PC-9 (cell line): ENCODE data around the gene SLC7A14. TPM values are rescaled to one million over a fixed set of nuclear protein-coding genes. Genes with fewer than 3 reads are reported as not detected.

Experiments
- BruUV-seq: library from RNA; stranded (reverse); fragments of 400-500 nt; replicated peaks from 2 replicates; lab custom pipeline; 2021; lab: Mats Ljungman, UMichigan
- CTCF ChIA-PET: fragments of 300-600 bp; sonication (Branson Sonifier 250); formaldehyde crosslinking; loops from one replicate; lab custom pipeline; 2022; ENCODE audit warnings: antibody characterized with exemption; lab: Charles Lee
- POLR2A ChIA-PET: fragments of 300-600 bp; sonication (Branson Sonifier 250); formaldehyde crosslinking; loops from one replicate; lab custom pipeline; 2022; ENCODE audit warnings: antibody characterized with exemption; ENCODE audit not compliant: unreplicated experiment; lab: Charles Lee
- DNase-seq, 2 experiments: peaks; one replicate each; pipeline versions ENCODE4 v3.0.0 to v3.0.0-alpha.2; 2015 to 2022; ENCODE audit warnings: mixed read lengths in 1 of 2
- H2AFZ ChIP-seq: fragments of 200-600 bp; sonication (generic); 2 replicates; pipeline ENCODE4 v1.8.1; 2017; ENCODE audit warnings: antibody characterized with exemption
- H3F3A ChIP-seq: fragments of 200-600 bp; sonication (generic); 2 replicates; pipeline ENCODE4 v1.8.1; 2017; ENCODE audit warnings: antibody characterized with exemption, mild to moderate bottlenecking, low read depth; ENCODE audit not compliant: insufficient read depth
- H3K27ac ChIP-seq: fragments of 200-600 bp; sonication (generic); 2 replicates; pipeline ENCODE4 v1.6.1; 2016; ENCODE audit warnings: mixed run types
- H3K27me3 ChIP-seq: fragments of 200-600 bp; sonication (generic); 2 replicates; pipeline ENCODE4 v1.6.1; 2016; ENCODE audit warnings: low read depth, mixed run types; ENCODE audit not compliant: insufficient read depth
- H3K36me3 ChIP-seq: fragments of 200-600 bp; sonication (generic); 2 replicates; pipeline ENCODE4 v1.6.1; 2016; ENCODE audit warnings: low read depth, mixed run types
- H3K4me1 ChIP-seq: fragments of 200-600 bp; sonication (generic); replicated peaks from 2 replicates; pipeline ENCODE4 v1.6.1; 2016; ENCODE audit warnings: mixed run types; ENCODE audit not compliant: insufficient read depth
- H3K4me2 ChIP-seq: fragments of 200-600 bp; sonication (generic); 2 replicates; pipeline ENCODE4 v1.6.1; 2017; ENCODE audit warnings: mixed run types
- H3K4me3 ChIP-seq: fragments of 200-600 bp; sonication (generic); 2 replicates; pipeline ENCODE4 v1.6.1; 2016; ENCODE audit warnings: mixed run types
- H3K79me2 ChIP-seq: fragments of 200-600 bp; sonication (generic); 2 replicates; pipeline ENCODE4 v1.6.1; 2017; ENCODE audit warnings: low read depth, mixed run types
- H3K9me2 ChIP-seq: fragments of 200-600 bp; sonication (generic); 2 replicates; pipeline ENCODE4 v1.8.1; 2017; ENCODE audit warnings: mild to moderate bottlenecking; ENCODE audit not compliant: insufficient read depth
- H3K9me3 ChIP-seq: fragments of 200-600 bp; sonication (generic); 2 replicates; pipeline ENCODE4 v1.8.1; 2016; ENCODE audit warnings: low read depth; ENCODE audit not compliant: insufficient read depth
- H4K20me1 ChIP-seq: fragments of 200-600 bp; sonication (generic); 2 replicates; pipeline ENCODE4 v1.8.1; 2017; ENCODE audit not compliant: insufficient read depth
- EZH2 ChIP-seq: fragments of 200-600 bp; sonication (generic); IDR thresholded peaks from 2 replicates; pipeline ENCODE4 v1.8.0; 2017; ENCODE audit warnings: antibody characterized with exemption, low read depth
- intact Hi-C: fragments of 100-400 bp; cut with micrococcal nuclease; formaldehyde crosslinking; loops from one replicate; pipeline ENCODE4 v1.10.0; 2022; ENCODE audit not compliant: unreplicated experiment
- total RNA-seq: library from RNA; stranded (reverse); gene quantifications from 2 replicates; pipeline ENCODE4 v1.2.3, GENCODE V29; 2021
- TF ChIP-seq, protein P1 (sequence below): fragments of 200-600 bp; sonication (generic); conservative IDR thresholded peaks from 2 replicates; pipeline ENCODE4 v1.6.1; 2017; ENCODE audit warnings: mixed run types, antibody characterized with exemption, mild to moderate bottlenecking, moderate library complexity

SLC7A14 gene
- total RNA-seq, 1 experiment from 2014 or later: not detected

DNA sequence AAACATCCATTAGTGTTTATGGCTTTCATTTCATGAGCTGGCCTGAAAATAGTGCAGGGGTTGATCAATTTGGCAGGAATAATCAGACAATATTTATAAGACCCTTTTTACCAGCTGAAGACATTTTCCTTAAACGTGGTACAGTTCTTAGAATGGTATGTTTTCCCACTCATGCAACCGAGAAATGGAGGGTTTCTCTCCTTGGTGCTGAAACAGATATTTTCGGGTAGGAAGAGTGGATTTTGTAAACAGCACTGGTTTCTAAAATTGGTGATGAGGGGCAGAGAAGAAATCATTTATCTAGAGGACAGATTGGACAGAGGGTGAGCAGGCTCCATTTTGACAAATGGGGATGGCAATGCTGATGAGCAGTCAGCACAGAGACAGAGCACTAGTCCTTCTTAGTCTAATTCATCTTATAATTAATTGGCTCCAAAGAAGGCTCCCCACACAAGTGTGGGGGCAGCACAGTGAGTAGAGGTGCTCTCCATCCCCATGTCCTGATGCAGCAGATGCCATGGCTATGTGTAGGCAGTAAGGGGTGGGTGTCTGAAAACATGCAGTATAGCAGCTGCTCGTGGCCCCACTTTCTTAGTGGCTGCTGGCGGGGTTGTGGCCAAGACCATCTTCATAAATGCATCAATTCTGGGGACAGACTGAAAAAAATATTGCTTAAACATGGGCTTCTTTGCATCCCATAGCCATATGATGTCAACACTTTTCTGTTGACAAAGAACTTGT lies 18.1 kb upstream of the SLC7A14 start:
- no peak for DNase-seq
- Histone ChIP-seq H3F3A (no peaks in the 10 kb centered on the region), H4K20me1 (no peaks in the 10 kb centered on the region), H3K4me3 (no peak overlapping the region), H3K27me3 (no peaks in the 10 kb centered on the region), H2AFZ (no peak overlapping the region), H3K36me3 (no peaks in the 10 kb centered on the region), H3K9me3 (no peaks in the 10 kb centered on the region), H3K4me1 (no peaks in the 10 kb centered on the region), H3K4me2 (no peak overlapping the region), H3K9me2 (no peaks in the 10 kb centered on the region), H3K27ac (no peak overlapping the region), H3K79me2 (no peaks in the 10 kb centered on the region)
- no TSS peak for BruUV-seq
- ChIA-PET CTCF (no interaction called here), POLR2A (interaction anchor here (0.6 kb wide), 1 partner anchor 75 kb away, joined by 3 read pairs; no protein-coding TSS in a partner anchor)
- intact Hi-C loops: loop anchor here (10.0 kb wide), 1 partner anchor 189 kb away; the partner anchor contains the start of gene CLDN11
- no peak for TF ChIP-seq EZH2
- TF ChIP-seq, protein P1, sequence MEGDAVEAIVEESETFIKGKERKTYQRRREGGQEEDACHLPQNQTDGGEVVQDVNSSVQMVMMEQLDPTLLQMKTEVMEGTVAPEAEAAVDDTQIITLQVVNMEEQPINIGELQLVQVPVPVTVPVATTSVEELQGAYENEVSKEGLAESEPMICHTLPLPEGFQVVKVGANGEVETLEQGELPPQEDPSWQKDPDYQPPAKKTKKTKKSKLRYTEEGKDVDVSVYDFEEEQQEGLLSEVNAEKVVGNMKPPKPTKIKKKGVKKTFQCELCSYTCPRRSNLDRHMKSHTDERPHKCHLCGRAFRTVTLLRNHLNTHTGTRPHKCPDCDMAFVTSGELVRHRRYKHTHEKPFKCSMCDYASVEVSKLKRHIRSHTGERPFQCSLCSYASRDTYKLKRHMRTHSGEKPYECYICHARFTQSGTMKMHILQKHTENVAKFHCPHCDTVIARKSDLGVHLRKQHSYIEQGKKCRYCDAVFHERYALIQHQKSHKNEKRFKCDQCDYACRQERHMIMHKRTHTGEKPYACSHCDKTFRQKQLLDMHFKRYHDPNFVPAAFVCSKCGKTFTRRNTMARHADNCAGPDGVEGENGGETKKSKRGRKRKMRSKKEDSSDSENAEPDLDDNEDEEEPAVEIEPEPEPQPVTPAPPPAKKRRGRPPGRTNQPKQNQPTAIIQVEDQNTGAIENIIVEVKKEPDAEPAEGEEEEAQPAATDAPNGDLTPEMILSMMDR: no peak

DNA sequence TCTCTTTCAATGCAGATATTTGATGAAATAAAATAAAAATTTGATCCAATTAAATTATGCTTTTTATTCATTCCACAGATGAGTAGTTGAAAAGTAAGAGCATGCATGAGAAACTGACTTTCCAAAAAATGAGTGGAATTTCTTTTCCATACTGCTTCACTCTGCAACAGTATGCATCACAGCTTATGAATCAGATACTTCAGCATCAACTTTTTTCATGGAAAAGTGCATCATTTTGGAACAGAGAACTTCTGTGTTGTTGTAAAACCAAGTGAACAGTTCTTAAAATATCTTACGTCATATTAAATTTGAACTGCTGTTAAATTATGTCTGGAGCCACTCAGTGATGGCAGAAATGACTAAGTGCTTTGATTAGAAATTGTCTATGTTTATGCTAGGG lies 16.7 kb upstream of the SLC7A14 start:
- H3K36me3 ChIP-seq: no peaks in the 10 kb centered on the region
- H3K79me2 ChIP-seq: no peaks in the 10 kb centered on the region
- POLR2A ChIA-PET: no interaction called here

DNA sequence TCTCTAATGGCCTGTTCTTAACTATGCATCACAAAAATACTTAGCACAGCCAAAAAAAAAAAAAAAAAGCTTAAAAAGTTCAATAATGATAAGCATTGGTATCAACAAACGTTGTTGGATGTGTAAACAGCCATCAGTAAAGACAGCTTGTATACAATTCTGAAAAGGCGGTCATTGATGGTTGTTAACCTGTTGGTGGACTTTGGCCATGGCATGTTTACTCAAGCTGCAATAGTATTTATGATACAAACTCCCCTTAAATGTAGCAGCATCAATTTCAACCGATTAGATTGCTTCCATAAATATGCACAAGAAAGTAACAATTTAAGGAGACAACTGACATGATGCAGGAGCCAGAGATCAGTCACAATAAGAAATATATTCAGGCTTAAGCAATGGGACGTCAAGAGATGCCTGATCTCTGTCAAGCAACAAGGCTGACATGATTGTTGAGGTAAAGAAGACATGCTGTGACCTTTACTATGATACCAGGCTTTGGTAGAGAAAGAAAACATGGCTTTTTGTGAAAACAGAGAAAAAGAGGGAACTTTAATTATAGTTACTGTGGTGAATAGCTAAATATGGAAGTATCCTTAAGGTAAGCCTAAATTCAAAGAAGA lies 14.2 kb upstream of the SLC7A14 start:
- intact Hi-C loops: loop anchor here (10.0 kb wide), 1 partner anchor 185 kb away; the partner anchor contains the start of gene CLDN11
- Histone ChIP-seq H3K4me1 (no peaks in the 10 kb centered on the region), H3K9me3 (no peaks in the 10 kb centered on the region), H2AFZ (no peak overlapping the region), H3F3A (no peaks in the 10 kb centered on the region), H3K36me3 (no peaks in the 10 kb centered on the region), H3K27me3 (no peaks in the 10 kb centered on the region), H4K20me1 (no peaks in the 10 kb centered on the region), H3K4me2 (no peak overlapping the region), H3K9me2 (no peaks in the 10 kb centered on the region), H3K79me2 (no peaks in the 10 kb centered on the region), H3K27ac (no peak overlapping the region), H3K4me3 (no peak overlapping the region)
- ChIA-PET CTCF (no interaction called here), POLR2A (no interaction called here)
- DNase-seq: no peak
- TF ChIP-seq, protein P1: no peak
- no peak for TF ChIP-seq EZH2
- no TSS peak for BruUV-seq

More for the DNA sequence above, 16.7 kb upstream of the SLC7A14 start:
- CTCF ChIA-PET: no interaction called here
- H3K9me3 ChIP-seq: no peaks in the 10 kb centered on the region
- H3K4me3 ChIP-seq: no peak overlapping the region
- no peaks in the 10 kb centered on the region for H3F3A ChIP-seq
- no peak overlapping the region for H2AFZ ChIP-seq
- H3K4me2 ChIP-seq: no peak overlapping the region
- H3K27me3 ChIP-seq: no peaks in the 10 kb centered on the region
- BruUV-seq: no TSS peak
- intact Hi-C loops: loop anchor here (10.0 kb wide), 1 partner anchor 188 kb away; the partner anchor contains the start of gene CLDN11
- H4K20me1 ChIP-seq: no peaks in the 10 kb centered on the region
- no peak for DNase-seq
- no peaks in the 10 kb centered on the region for H3K9me2 ChIP-seq
- TF ChIP-seq, protein P1: no peak
- no peak for TF ChIP-seq EZH2
- no peak overlapping the region for H3K27ac ChIP-seq
- H3K4me1 ChIP-seq: no peaks in the 10 kb centered on the region
